ENCODE results near the gene EDA.

The EDA gene

DNA sequence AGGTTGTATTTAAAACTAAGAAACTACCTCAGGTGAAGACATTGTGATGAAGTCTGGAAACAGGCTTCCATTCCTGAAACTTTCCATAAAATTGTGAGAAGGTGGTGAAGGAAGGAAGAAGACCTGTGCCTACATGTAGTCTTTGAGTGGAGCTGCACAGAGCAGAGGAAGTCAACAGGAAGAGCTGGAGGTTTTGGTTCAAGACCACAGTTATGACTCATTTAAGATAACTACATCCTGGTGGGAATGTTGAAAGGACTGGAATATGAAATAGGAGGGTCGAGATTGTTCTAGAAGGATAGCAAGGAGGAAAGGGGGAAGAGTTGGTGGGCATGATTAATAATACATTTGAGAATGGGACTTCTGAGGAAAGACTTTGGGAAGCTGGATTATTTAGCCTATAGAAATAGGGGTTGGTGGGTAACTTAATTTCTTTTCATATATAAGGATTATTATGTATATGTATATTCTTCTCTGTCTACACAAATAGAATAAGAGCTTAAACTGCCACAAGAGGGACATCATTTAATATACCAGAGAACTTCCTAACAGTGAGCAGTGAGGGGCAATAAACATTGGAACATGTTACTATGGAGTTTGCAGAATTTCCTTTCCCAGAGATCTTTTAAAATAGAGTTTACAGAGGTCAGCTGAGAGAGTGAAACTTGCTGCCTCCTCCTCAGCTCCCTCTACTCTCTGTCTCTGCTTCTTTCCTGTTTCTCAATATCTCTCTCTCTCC lies 410.4 kb downstream of the EDA start:
- H3K4me2 ChIP-seq (ENCODE audit: low read length) = no peak overlapping the region
- no peaks in the 10 kb centered on the region for H3K79me2 ChIP-seq (ENCODE audit: control insufficient read depth, low read length)
- no peaks in the 10 kb centered on the region for H3F3A ChIP-seq (ENCODE audit: control insufficient read depth, insufficient read depth)
- H3K9me2 ChIP-seq (replicated peaks; ENCODE audit: control insufficient read depth, low read length) = no peaks in the 10 kb centered on the region
- H3K27ac ChIP-seq (ENCODE audit: low read depth, low read length) = no peak overlapping the region
- H4K20me1 ChIP-seq (ENCODE audit: control insufficient read depth, insufficient read depth, low read depth, low read length) = no peaks in the 10 kb centered on the region
- H3K9me3 ChIP-seq (ENCODE audit: control insufficient read depth, insufficient read depth, low read length) = no peaks in the 10 kb centered on the region
- TF ChIP-seq EZH2phosphoT487 (IDR thresholded peaks at IDR 0.05; ENCODE audit: borderline replicate concordance, low read length) = no peak
- TF ChIP-seq, protein P1, sequence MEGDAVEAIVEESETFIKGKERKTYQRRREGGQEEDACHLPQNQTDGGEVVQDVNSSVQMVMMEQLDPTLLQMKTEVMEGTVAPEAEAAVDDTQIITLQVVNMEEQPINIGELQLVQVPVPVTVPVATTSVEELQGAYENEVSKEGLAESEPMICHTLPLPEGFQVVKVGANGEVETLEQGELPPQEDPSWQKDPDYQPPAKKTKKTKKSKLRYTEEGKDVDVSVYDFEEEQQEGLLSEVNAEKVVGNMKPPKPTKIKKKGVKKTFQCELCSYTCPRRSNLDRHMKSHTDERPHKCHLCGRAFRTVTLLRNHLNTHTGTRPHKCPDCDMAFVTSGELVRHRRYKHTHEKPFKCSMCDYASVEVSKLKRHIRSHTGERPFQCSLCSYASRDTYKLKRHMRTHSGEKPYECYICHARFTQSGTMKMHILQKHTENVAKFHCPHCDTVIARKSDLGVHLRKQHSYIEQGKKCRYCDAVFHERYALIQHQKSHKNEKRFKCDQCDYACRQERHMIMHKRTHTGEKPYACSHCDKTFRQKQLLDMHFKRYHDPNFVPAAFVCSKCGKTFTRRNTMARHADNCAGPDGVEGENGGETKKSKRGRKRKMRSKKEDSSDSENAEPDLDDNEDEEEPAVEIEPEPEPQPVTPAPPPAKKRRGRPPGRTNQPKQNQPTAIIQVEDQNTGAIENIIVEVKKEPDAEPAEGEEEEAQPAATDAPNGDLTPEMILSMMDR (IDR thresholded peaks at IDR 0.05; ENCODE audit: low read depth, low read length, poor library complexity, severe bottlenecking) = no peak
- no peaks in the 10 kb centered on the region for H3K27me3 ChIP-seq (ENCODE audit: control insufficient read depth, low read length)
- H3K36me3 ChIP-seq (ENCODE audit: control insufficient read depth, low read length) = no peaks in the 10 kb centered on the region
- no peak overlapping the region for H3K4me3 ChIP-seq (ENCODE audit: low read length)
- no peaks in the 10 kb centered on the region for H3K4me1 ChIP-seq (ENCODE audit: control insufficient read depth, low read length)

DNA sequence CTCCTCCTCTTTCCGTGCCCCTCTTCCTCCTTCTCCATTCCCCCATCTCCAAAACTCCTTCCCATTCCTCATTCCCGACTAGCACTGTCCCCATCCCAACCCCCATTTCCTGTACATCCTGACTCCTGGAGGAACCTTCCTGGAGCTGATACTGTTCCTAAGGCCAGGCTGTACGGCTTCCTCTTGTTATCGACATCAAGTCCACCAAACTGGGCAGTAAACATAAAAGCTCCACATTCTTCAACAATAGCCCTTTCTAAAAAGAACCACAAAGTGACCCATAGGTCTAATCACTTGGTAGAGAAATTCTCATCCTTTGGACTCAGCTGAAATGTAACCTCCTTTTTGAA lies 410.9 kb downstream of the EDA start:
- no peak for TF ChIP-seq EZH2phosphoT487 (IDR thresholded peaks at IDR 0.05; ENCODE audit: borderline replicate concordance, low read length)
- TF ChIP-seq, protein P1 (IDR thresholded peaks at IDR 0.05; ENCODE audit: low read depth, low read length, poor library complexity, severe bottlenecking) = no peak
- H3K79me2 ChIP-seq (ENCODE audit: control insufficient read depth, low read length) = no peaks in the 10 kb centered on the region
- no peak overlapping the region for H3K4me2 ChIP-seq (ENCODE audit: low read length)
- H4K20me1 ChIP-seq (ENCODE audit: control insufficient read depth, insufficient read depth, low read depth, low read length) = no peaks in the 10 kb centered on the region
- no peak overlapping the region for H3K4me3 ChIP-seq (ENCODE audit: low read length)
- H3K27ac ChIP-seq (ENCODE audit: low read depth, low read length) = no peak overlapping the region
- H3K27me3 ChIP-seq (ENCODE audit: control insufficient read depth, low read length) = no peaks in the 10 kb centered on the region
- H3K36me3 ChIP-seq (ENCODE audit: control insufficient read depth, low read length) = no peaks in the 10 kb centered on the region
- H3K9me2 ChIP-seq (replicated peaks; ENCODE audit: control insufficient read depth, low read length) = no peaks in the 10 kb centered on the region
- no peaks in the 10 kb centered on the region for H3K9me3 ChIP-seq (ENCODE audit: control insufficient read depth, insufficient read depth, low read length)
- no peaks in the 10 kb centered on the region for H3K4me1 ChIP-seq (ENCODE audit: control insufficient read depth, low read length)
- no peaks in the 10 kb centered on the region for H3F3A ChIP-seq (ENCODE audit: control insufficient read depth, insufficient read depth)

DNA sequence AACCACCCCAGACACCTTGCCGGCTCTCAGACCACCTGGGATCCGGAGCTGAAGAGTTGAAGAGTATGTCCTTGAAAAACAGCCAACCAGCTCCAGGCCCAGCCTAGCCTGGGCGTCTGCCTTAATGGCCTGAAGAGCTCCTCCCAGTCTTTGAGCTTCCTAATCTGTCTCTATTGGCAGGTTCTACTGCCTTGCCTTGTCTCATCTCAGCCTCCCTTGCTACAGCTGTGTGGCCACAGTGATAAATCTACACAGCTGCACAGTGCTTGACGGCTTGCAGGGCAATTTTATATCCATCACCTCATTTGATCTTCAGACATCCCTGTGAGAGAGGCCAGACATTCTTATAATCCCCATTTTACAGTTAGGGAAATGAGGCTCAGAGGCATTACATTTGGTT lies 413.9 kb downstream of the EDA start:
- Histone ChIP-seq H3K4me3 (ENCODE audit: low read length) (no peak overlapping the region), H3K9me3 (ENCODE audit: control insufficient read depth, insufficient read depth, low read length) (no peaks in the 10 kb centered on the region), H3K36me3 (ENCODE audit: control insufficient read depth, low read length) (no peaks in the 10 kb centered on the region), H3K4me2 (ENCODE audit: low read length) (no peak overlapping the region), H3K27me3 (ENCODE audit: control insufficient read depth, low read length) (no peaks in the 10 kb centered on the region), H3K79me2 (ENCODE audit: control insufficient read depth, low read length) (no peaks in the 10 kb centered on the region), H4K20me1 (ENCODE audit: control insufficient read depth, insufficient read depth, low read depth, low read length) (no peaks in the 10 kb centered on the region), H3K27ac (ENCODE audit: low read depth, low read length) (no peak overlapping the region), H3F3A (ENCODE audit: control insufficient read depth, insufficient read depth) (no peaks in the 10 kb centered on the region), H3K4me1 (ENCODE audit: control insufficient read depth, low read length) (no peaks in the 10 kb centered on the region), H3K9me2 (replicated peaks; ENCODE audit: control insufficient read depth, low read length) (no peaks in the 10 kb centered on the region)
- TF ChIP-seq, protein P1 (IDR thresholded peaks at IDR 0.05; ENCODE audit: low read depth, low read length, poor library complexity, severe bottlenecking) = no peak
- TF ChIP-seq EZH2phosphoT487 (IDR thresholded peaks at IDR 0.05; ENCODE audit: borderline replicate concordance, low read length) = no peak

Data from DOHH2 (cell line).